NCI-H2227 (cell line): Measurements from ENCODE around the gene SLC25A39.
"Not testable (repeated sequence)": the region's sequence is repeated elsewhere in the genome, so short reads cannot be mapped to it uniquely, and the experiment has no call there.

Experiments used
- DNase-seq: peaks from one replicate; lab custom pipeline; 2025; ENCODE audit not compliant: unreplicated experiment; lab: John Stamatoyannopoulos, UW

SLC25A39 gene

DNA sequence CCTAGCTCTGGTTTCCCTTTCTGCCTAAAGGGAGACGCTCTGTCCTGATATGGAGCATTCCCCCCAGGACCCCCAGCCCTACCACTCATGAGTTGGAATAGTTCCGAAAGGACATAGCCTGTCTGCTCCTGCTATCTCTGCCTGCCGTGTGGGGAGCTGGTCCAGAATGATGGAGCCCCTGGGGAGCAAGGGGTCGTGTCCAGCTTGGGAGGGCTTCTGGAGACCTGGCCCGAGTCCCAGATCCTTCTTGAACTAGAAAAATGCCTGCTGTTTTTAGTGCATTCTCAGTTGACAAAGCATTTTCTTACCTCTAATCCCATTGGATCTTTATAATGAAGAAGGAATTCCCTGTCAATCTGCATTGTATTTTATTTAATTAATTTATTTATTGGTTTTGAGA, 11.3 kb upstream of the SLC25A39 start:
- DNase-seq = no peak

DNA sequence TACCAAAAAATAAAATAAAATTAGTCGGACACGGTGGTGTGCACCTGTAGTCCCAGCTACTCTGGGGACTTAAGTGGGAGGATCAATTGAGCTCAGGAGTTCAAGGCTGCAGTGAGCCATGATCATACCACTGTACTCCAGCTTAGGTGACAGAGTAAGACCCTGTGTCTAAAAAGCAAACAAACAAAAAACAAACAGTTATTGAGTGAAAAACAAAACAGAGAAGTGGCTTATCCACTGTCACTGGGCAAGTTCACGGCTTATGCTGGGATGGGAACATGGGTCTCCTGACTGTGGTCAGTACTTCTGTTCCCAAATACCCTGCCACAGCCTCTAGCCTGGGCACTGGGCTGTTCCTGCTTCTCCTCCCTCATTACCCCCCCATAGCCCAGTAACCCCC, 10.9 kb upstream of the SLC25A39 start:
- no peak for DNase-seq

DNA sequence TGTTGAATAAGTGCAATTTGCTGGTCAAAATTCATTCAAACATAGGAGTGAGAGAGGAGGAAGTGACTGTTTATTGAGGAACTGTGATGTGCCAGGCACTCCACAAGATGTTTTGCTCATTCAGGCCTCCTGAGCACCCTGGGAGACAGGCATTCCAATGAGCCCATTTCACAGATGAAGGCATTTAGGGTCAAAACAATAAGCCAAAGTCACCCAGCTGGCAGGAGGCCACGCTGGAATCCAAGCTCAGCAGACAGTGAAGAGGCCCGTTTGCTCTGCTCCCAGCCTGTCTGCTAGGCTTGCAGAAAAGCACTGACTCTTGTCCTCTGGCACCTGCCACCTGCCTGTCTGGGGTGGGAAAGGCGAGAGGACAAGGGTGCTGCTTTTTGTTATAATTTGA, 10.1 kb upstream of the SLC25A39 start:
- no peak for DNase-seq

DNA sequence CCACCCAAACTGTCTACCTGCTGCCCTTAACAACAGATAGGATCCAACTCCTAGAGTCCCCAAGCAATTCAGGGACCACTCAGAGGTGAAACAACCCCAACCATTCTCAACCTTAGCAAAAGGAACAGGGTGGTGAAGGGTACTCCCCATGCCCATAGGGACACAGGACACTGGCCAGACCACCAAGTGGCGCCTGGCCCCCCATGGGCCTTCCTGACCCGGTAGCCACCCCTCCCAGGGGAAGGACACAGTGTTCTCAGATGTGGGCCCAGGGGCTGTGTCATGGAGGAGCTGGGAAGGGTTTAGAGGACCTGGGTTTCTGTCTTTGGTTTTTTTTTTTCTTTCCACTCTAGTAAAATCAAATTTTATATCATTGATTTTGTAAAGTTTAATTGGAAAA, 9.7 kb upstream of the SLC25A39 start:
- DNase-seq = no peak

DNA sequence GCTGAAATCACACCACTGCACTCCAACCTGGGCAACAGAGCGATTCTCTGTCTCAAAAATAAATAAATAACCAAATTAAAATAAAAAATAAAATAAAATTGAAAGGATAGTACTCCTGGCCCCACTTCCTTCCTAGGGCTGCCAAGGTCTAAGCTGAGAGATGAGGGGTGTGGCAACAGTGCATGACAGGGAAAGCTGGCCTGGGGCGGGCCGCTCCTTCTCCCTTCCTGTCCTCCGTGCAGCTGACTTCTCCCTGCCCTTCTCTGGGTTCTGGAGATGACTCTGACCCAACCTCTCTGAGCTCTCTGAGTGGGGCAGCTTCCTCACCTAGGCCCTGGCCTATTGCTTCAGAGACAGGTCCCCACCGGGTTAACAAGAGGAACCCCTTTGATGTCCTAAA, 8.7 kb upstream of the SLC25A39 start:
- no peak for DNase-seq

DNA sequence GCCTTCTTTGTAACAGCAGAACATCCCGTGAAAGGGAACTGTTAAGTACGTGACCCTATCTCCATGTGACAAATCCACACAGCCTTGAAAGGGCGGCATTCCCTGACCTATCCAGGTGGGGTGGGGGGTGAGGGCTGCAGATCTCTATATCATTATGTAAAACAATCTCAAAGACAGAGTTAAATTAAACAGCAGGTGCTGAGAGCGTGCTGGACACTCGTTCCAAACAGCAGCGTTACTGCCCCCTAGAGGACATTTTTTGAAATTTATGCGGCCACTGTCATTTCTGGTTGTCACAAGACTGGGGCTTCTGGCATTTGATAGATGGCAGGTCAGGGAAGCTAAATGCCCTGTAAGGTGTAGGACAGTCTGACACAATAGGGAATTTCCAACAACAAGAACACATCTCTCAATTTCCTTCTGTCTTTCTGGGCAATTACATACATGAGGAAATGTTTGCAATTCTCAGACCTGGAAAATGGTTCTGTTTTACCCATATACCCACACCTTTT, 6.7 kb upstream of the SLC25A39 start:
- peak; percentile 90 for DNase-seq

DNA sequence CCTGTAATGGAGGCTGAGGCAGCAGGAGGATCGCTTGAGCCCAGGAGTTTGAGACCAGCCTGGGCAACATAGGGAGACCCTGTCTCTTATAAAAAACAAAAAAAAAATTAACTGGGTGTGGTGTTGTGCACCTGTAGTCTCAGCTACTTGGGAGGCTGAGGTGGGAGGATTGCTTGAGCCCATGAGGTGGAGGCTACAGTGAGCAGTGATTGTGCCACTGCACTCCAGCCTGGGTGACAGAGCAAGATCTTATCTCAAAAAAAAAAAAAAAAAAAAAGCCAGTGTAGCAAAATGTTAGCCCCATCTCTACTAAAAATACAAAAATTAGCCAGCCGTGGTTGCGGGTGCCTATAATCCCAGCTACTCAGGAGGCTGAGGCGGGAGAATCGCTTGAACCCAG, 5.6 kb upstream of the SLC25A39 start:
- not testable (repeated sequence) for DNase-seq

DNA sequence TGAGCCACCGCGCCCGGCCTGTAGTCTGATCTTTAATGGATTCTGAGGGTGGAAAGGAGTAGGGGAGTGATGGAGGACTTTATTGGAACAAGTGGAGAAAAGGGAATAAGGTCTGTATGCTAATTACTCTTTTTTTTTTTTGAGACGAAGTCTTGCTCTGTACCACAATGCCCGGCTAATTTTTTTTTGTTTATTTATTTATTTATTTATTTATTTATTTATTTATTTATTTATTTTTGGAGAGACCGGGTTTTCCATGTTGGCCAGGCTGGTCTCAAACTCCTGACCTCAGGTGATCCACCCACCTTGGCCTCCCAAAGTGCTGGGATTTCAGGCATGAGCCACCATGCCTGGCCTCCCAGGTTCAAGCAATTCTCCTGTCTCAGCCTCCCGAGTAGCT, 4.9 kb upstream of the SLC25A39 start:
- not testable (repeated sequence) for DNase-seq

DNA sequence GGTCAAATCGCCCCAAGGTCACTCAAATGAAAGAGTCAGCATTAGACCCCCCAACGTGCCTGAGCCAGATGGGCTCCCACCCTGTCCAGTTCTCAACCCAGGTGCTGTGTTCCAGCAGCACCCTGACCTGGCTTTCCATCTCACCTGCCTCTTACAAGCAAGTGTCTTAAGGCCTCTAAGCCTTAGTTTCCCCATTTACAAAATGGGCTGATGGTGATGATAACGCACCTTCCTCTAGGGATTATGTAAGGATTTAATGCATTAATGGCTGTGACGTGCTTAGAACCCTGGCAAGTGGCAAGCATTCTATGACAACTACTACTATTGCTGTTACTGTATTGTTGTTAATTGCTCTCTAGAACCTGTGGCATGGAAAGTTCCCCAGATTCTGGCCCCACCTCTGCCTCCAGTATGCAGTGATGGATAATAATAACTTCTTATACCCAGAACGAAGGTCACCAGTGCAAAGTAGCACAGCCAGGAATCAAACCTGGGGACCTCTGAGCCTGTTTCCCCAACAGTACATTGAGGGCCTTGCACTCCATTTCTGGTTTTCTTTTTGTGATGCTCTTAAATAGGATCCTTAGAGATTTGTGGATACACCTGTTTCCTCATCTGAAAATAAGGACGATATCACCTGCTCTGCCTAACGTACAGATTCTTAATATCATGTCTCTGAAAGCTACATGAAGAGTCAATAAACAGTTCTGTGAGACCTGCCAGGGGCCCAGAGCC, 3.3 kb upstream of the SLC25A39 start:
- no peak for DNase-seq

DNA sequence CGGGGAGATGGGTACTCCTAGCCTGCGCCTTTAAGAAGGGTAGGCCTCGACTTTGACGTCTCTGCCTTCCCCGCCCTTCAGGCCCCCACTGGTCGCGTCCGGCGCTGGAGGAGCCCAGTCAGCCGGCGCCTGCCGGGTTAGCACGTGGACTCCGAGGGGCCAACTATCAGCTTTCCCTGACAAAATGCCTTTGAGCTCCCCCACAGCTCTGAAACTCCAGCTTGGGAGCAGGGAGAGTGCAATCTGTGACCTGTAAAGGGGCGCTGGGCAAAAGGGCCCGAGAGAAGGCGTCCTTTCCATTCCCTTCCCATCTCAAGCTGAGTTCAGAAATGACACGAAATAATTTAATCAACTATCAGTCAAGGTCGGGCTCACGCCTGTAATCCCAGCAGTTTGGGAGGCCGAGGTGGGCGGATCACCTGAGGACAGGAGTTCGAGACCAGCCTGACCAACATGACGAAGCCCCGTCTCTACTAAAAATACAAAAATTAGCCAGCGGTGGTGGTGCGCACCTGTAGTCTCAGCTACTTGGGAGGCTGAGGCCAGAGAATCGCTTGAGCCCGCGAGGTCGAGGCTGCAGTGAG, 2.3 kb upstream of the SLC25A39 start:
- peak; percentile 97 for DNase-seq

DNA sequence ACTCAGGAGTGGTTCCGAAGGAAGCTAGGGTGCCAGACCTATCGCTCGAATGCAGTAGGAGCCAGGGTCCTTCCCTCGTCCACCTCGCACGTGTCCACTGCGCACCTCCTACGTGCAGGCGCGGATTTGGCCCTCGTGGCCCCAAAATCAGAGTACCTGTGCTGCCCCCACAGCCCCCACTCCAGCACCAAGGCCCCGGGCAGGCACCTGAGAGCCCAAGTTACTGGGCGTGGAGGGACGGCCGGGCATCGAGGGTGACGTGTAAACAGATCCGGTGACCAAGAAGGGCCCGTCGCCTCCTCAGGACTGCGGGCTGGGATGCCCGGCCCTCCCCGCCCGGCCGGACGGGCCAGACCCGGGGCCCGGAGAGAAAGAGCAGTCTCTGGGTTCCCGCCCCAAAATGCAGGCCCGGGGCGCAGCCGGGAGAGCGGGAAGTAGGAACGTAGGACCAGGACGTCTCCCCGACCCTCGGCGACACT, 492 bp downstream of the SLC25A39 start:
- DNase-seq = peak; percentile 56

DNA sequence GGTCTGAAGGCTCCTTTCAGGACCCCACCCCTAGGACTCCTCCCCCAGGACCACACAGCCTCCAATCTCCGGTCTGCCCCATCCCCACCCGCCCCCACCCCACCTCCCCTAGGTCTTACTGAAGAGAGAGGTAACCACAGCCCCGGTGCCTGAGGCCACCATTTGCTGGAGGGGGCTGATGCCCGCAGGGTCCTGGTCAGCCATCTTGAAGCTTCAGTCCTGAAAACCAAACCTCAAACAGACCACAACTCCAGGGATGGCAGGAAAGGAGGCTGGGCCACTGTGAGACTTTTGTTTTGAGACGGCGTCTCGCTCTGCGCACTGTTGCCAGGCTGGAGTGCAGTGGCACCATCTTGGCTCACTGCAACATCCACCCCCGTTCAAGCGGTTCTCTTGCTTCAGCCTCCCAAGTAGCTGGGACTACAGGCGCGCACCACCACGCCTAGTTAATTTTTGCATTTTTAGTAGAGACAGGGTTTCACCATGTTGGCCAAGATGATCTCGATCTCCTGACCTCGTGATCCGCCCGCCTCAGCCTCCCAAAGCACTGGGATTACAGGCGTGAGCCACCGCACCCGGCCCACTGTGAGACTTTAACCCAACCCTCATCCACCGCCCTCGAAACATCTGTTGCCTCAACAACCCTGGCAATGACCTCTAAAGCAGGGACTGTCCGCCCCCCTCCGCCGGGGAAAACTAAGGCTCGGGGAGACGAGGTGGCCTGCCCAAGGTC, 1.1 kb downstream of the SLC25A39 start:
- DNase-seq = no peak

DNA sequence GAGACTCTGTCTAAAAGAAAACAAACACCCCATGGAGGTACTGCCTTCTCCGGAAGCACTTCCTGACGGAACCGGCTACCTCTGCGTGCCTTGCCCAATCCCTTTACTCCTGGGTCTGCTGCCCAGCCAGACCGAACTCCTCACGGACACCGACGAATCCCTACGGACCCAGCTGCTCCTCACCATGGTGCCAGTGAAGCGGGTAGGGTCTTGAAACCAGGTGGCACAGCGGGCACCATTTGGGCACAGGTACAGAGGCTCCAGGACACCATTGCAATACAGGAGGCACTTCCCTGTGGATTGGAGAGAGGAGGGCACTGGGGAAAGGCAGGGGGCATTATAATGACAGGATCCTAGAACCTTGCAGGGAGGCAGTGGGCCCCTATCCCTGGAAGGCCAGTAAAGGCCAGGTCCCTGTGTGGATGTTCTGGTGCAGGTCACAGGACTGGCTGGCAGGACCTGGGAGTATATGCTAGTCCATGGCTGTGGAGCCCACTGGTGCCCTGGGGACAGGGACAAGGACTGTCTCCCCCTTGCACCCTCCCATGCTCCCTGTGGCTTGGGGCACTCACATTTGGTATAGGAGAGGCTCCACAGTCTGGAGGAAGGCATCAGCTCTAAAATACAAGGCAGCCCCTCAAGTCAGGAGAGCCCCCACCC, 2.3 kb downstream of the SLC25A39 start:
- no peak for DNase-seq

DNA sequence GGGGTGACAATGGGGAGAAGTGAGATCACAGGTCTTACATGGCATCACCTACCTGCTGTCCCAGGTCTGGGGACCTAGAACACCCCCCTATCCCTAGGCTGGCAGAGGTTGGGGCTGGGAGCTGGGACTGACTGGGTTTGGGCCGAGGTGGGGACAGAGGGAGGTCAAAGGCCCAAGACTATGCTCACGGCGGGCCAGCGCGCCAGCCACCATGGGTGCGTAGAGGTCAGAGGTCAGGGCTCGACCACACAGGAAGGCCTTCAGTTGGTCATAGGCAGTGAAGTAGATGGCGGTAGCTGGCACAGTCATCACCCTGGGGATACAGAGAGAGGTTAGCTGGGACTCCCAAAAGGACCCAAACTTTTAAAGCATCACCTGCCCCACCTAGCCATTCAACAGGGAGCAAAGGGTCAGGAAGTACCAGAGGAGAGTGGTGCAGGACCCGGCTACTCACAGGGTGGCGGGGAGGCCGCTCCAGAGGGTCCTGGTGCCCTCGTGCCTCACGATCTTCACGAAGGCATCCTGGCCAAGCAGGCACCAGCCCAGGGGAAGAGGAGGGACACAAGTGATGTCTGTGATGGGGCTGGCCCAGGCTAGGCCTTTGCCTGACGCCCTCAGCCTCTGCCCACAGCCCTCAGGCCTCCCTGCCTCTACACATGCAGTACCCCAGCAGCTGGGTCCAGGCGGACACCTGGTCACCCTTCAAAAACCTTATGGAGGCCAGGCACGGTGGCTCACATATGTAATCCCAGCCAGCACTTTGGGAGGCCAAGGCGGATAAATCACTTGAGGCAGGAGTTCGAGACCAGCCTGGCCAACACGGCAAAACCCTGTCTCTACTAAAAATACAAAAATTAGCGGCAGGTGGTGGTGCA, 3.1 kb downstream of the SLC25A39 start:
- no peak for DNase-seq

DNA sequence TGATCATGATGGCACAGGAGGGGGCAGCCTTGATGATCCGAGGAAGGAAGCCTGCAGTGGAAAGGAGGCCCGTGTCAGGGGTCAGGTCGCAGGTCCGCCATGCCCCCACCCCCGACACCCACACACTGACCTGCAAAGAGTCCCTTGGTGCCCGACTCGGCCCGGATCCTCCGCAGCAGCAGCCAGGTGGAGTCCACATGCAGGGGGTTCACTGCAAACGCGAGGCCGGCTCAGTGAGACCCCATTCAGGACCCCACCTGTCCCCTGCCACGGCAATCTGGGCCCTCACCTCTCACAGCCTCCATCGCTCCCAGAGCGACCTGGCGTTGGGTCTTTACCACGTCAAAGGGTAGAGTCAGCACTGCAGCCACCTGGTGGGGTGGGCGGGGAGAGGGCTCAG, 4.6 kb downstream of the SLC25A39 start:
- no peak for DNase-seq

DNA sequence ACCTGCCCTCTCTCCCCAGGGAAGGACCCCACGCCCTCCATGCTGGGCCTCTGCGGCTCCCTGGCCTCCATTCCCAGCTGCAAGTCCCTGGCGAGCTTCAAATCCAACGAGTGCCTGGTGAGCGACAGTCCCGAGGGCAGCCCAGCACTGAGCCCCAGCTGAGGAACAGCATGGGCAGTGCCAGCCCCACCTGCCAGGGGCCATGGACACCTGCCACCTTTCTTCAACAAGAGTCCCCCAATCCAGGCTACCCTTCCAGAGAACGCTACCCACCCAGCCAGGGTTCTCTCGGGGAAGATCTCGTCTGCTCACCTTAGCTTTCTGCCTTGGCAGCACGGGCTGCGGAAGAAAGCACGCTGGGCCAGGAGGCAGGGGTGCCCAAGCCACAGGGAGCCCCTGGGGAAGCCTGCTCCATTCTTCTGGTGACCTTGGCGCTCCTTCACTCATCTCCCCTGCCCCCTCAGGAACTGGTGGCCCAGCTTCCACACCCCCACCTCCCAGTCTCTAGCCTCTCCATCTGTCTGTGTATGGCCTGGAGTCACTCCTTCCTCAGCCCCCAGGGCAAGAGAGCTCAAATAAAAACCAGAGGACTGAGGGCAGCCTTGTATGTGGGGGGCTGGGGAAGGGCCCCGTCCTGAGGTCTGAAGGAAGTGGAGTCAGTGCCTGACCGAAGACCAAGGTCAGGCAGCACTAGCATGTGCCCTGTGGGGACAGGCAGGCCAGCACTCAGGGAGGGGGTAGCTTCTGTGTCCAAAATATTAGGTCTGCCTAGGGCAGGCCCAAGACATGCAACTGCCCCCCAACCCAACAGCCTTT, 6.3 kb downstream of the SLC25A39 start:
- no peak for DNase-seq

DNA sequence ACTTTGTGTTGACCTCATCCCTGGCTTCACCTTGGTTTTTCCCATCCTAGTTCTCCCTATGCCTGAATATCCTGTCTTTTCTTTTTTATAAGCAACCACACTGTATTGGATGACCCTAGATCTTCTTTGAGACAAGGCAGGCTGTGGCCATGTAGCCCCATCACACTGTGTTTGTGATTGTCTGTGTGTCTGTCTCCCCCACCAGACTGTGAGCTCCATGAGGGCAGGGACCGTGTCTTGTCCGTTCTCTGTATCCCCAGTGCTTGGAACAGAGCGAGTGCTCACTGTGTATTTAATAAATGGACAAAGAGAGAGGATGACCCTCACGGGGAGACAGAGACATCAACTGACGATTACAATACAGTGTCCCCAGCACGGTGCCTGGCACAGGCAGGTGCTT, 7.1 kb downstream of the SLC25A39 start:
- DNase-seq = no peak

DNA sequence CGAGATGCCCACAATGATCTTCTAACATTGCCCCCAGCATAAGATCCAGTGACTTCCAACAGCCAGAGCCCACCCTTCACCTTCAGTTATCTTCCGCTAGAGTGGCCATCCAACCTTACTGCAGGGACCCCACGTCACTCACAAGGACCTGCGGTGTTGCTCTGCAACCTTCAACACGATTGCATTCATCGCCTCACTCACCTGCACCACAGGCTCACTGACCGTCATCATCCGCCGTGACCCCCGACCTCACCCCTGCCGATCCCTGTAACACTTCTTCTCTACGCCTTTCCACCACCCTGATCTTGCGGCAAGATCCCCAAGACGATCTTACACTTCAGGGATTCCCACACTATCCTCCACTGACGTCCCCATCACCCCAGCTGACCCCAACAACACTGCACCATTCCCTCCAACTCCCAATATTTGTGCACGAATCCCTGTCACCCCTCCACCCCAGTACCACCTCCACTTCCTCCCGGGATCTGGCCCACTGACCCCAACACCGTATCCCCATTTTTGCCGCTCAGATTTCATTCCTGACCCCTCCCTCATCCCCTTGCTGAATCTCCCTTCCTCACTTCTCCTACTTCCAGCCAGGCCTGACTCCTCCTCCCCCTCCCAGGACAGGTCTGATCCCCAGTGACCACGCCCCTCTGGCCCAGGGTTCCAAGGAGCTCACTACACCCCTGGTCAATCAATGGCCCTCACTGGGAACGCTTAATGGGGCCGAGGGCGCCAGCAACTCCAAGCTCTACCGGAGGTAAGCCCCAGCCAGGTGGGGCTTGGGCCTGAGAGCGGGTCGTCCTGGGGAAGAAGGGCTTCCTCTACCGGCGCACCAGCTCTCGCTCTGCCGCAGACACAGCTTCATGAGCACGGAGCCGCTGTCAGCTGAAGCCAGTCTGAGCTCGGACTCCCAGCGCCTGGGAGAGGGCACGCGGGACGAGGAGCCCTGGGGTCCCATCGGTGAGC, 8.6 kb downstream of the SLC25A39 start:
- DNase-seq = no peak
